ENCODE results near the gene SKI.

- no peak for TF ChIP-seq CTCF (IDR thresholded peaks at IDR 0.05)
- no peak for TF ChIP-seq POLR2A (IDR thresholded peaks at IDR 0.05)
These were observed 46.4 kb upstream of the SKI start for GRCh38 chr1:2181752-2182151.
